Measurements from ENCODE around the gene PANK4. TPM values are rescaled to one million over a fixed set of nuclear protein-coding genes. Genes with fewer than 3 reads are reported as not detected.

Gene PANK4
- total RNA-seq, 4 donors from 2014 or later: 43.4 to 82.5 (median 70.5) TPM

GRCh38 chr1:2474104-2474844 is 52.1 kb downstream of the PANK4 start:
- H3K27me3 ChIP-seq: no peaks in the 10 kb centered on the region
- no peak for DNase-seq
- no peaks in the 10 kb centered on the region for H3K36me3 ChIP-seq
- no peak overlapping the region for H3K27ac ChIP-seq
- no peaks in the 10 kb centered on the region for H3K9me3 ChIP-seq
- no peak overlapping the region for H3K4me3 ChIP-seq
- H3K4me1 ChIP-seq: peaks cover 0 to 10% (median 0%) of the 10 kb centered on the region in 4 donors
- TF ChIP-seq POLR2A (IDR thresholded peaks at IDR 0.05): no peak
- TF ChIP-seq, protein P1, sequence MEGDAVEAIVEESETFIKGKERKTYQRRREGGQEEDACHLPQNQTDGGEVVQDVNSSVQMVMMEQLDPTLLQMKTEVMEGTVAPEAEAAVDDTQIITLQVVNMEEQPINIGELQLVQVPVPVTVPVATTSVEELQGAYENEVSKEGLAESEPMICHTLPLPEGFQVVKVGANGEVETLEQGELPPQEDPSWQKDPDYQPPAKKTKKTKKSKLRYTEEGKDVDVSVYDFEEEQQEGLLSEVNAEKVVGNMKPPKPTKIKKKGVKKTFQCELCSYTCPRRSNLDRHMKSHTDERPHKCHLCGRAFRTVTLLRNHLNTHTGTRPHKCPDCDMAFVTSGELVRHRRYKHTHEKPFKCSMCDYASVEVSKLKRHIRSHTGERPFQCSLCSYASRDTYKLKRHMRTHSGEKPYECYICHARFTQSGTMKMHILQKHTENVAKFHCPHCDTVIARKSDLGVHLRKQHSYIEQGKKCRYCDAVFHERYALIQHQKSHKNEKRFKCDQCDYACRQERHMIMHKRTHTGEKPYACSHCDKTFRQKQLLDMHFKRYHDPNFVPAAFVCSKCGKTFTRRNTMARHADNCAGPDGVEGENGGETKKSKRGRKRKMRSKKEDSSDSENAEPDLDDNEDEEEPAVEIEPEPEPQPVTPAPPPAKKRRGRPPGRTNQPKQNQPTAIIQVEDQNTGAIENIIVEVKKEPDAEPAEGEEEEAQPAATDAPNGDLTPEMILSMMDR (IDR thresholded peaks at IDR 0.05): no peak

DNA sequence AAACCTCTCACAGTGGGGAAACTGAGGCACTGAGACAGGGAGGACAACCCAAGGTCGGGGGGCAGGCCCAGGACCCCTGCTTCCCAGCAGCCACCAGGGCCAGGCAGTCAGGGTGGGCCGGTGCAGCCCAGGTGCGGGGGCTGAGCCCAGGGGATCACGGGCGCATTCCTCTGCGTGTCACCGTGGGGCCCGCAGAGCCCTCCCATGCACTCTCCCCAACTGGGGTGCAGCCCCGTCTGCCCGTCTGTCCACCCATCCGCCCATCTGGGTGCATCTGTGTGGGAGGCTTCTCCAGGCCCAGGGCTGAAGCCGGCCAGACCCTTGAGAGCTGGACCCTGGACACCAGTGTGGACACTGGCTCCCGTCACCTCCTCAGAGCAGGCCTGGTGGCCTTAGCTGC is 53.2 kb downstream of the PANK4 start:
- no peak for TF ChIP-seq POLR2A (IDR thresholded peaks at IDR 0.05)
- TF ChIP-seq, protein P1 (IDR thresholded peaks at IDR 0.05): no peak
- no peak for DNase-seq
- no peak overlapping the region for H3K27ac ChIP-seq
- H3K4me1 ChIP-seq: peaks cover 0 to 10% (median 0%) of the 10 kb centered on the region in 4 donors
- H3K4me3 ChIP-seq: no peak overlapping the region
- H3K9me3 ChIP-seq: no peaks in the 10 kb centered on the region
- H3K36me3 ChIP-seq: no peaks in the 10 kb centered on the region
- no peaks in the 10 kb centered on the region for H3K27me3 ChIP-seq

DNA sequence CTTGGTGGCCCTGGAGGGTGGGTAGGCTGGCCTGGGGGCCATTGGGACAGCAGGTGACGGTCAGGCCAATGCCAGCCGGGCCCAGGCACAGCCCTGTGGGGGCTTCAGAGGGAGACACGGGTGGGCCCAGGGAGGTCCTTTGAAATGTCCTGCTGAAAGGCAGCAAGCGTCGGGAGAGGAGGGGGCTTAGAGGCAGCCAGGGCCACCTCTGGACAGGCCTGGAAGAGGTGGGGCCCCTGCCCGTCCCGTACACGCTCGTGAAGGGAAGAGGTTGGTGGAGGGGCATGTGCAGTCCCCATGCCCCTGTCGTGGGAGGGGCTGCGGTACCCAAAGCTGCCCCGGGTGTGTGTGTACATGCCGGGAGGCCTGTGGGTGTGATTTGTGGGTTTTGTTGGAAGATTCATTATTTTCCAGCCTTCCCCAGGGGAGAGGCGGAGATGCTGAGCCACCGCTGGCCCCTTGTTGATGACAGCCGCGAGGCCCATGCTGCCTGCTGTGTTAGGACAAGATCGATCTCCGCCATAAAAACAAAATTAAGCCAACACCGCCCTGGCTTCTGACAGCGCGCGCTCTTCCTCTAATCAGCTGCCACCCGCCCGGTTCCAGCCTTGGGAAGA is 53.7 kb downstream of the PANK4 start:
- Histone ChIP-seq H3K4me3 (no peak overlapping the region), H3K27me3 (no peaks in the 10 kb centered on the region)
- TF ChIP-seq, protein P1 (IDR thresholded peaks at IDR 0.05): no peak
- TF ChIP-seq POLR2A (IDR thresholded peaks at IDR 0.05): no peak

GRCh38 chr1:2472109-2472508 is 54.3 kb downstream of the PANK4 start:
- H3K9me3 ChIP-seq: no peaks in the 10 kb centered on the region
- H3K27me3 ChIP-seq: no peaks in the 10 kb centered on the region
- DNase-seq: no peak
- no peaks in the 10 kb centered on the region for H3K36me3 ChIP-seq
- no peak for TF ChIP-seq POLR2A (IDR thresholded peaks at IDR 0.05)
- no peak overlapping the region for H3K4me3 ChIP-seq
- H3K4me1 ChIP-seq: peaks cover 0 to 5% (median 2%) of the 10 kb centered on the region in 4 donors
- H3K27ac ChIP-seq: no peak overlapping the region

More for the DNA sequence above, 53.7 kb downstream of the PANK4 start:
- no peak for DNase-seq
- H3K4me1 ChIP-seq: peaks cover 0 to 6% (median 0%) of the 10 kb centered on the region in 4 donors
- no peak overlapping the region for H3K27ac ChIP-seq
- H3K36me3 ChIP-seq: no peaks in the 10 kb centered on the region
- no peaks in the 10 kb centered on the region for H3K9me3 ChIP-seq

DNA sequence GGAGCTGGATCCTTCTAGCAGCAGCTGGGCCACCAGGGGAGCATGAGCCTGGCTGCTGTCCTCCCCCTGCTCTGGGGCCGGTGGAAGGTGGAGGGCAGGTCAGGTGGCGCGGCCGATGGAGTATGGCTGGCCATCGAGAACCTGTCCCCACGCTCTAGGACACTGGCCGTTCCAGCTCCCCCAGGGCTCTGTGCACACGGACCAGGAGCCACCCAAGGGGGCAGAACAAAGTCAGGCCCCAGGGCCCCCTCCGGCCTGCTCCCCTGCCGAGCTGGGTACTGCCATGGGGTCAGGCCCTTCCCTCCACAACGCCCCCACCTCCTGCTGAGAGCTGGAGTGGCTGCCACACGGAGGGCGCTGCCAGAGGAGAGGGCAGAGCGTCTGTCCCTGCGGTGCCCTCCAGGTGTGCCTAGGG is 54.8 kb downstream of the PANK4 start:
- Histone ChIP-seq H3K36me3 (no peaks in the 10 kb centered on the region), H3K27me3 (no peaks in the 10 kb centered on the region), H3K9me3 (no peaks in the 10 kb centered on the region), H3K4me1 (peaks cover 0 to 10% (median 4%) of the 10 kb centered on the region in 4 donors), H3K27ac (no peak overlapping the region), H3K4me3 (no peak overlapping the region)
- TF ChIP-seq, protein P1 (IDR thresholded peaks at IDR 0.05): no peak
- TF ChIP-seq POLR2A (IDR thresholded peaks at IDR 0.05): no peak
- no peak for DNase-seq

- no peaks in the 10 kb centered on the region for H3K9me3 ChIP-seq
- H3K27ac ChIP-seq: no peak overlapping the region
- H3K4me1 ChIP-seq: peaks cover 0 to 13% (median 4%) of the 10 kb centered on the region in 4 donors
- H3K27me3 ChIP-seq: no peaks in the 10 kb centered on the region
- H3K4me3 ChIP-seq: no peak overlapping the region
- no peak for DNase-seq
- no peaks in the 10 kb centered on the region for H3K36me3 ChIP-seq
- TF ChIP-seq, protein P1 (IDR thresholded peaks at IDR 0.05): no peak
- TF ChIP-seq POLR2A (IDR thresholded peaks at IDR 0.05): no peak
Measured at GRCh38 chr1:2471159-2471471, 55.3 kb downstream of the PANK4 start.

All from Peyer's patch (tissue), 4 donors.